ENCODE results near the gene KAZN. TPM values are rescaled to one million over a fixed set of nuclear protein-coding genes. Genes with fewer than 3 reads are reported as not detected.

The KAZN gene
- total and polyA plus RNA-seq, 2 of the 8 experiments (the other 6 are each of a cell fraction or from before 2014, with no cell fraction given) = 3.7 to 11.8 TPM

DNA sequence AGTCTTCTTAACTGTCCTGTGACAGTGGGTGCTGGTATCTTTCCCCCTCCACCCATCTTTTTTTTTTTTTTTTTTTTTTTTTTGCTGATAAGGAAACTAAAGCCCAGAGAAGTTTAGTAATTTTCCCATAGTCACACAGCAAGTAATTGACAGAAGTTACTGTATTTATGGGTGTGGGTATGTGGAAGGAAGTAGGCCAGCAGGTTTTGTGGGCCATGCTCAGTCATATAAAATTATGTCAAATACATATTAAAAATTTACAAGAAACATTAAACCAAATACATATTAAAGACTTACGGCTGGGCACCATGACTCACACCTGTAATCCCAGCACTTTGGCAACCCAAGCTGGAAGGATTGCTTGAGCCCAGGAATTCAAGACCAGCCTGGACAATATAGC, 51.5 kb downstream of the KAZN start:
- H2BK120ac ChIP-seq (replicated peaks; ENCODE audit: low read depth, low read length) = no peak overlapping the region
- peaks cover 2 to 7% of the 10 kb centered on the region in 2 experiments; a peak in 2 of 4 replicates for H3K9me3 ChIP-seq (ENCODE audit: insufficient read depth in 2 of 2, low read depth in 1 of 2, low read length in 1 of 2)
- no peaks in the 10 kb centered on the region; a peak in 1 of 4 replicates for H3K79me2 ChIP-seq (ENCODE audit: control insufficient read depth in 1 of 2, insufficient read depth in 2 of 2, low read length in 2 of 2)
- TF ChIP-seq FOSL1 (IDR thresholded peaks at IDR 0.05; ENCODE audit: insufficient read depth, low read depth, low read length) = no peak
- TF ChIP-seq TBP (IDR thresholded peaks at IDR 0.05; ENCODE audit: low read depth, low read length) = no peak
- TF ChIP-seq CEBPB (IDR thresholded peaks at IDR 0.05; ENCODE audit: low read depth, low read length) = no peak
- TF ChIP-seq CBX8 (IDR thresholded peaks at IDR 0.05; ENCODE audit: borderline replicate concordance, low read depth, low read length) = no peak
- H3K27ac ChIP-seq (ENCODE audit: low read depth, low read length) = no peak overlapping the region
- no peak overlapping the region for H3K18ac ChIP-seq (ENCODE audit: extremely low read depth, low read length)
- peaks cover 0 to 2% of the 10 kb centered on the region in 2 experiments for H4K20me1 ChIP-seq (replicated peaks in 1 of 2; ENCODE audit: control insufficient read depth in 1 of 2, insufficient read depth in 2 of 2, low read length in 2 of 2)
- H4K5ac ChIP-seq (ENCODE audit: insufficient read length, low read depth, low read length) = no peak overlapping the region
- no peak overlapping the region for H2AFZ ChIP-seq (ENCODE audit: low read length)
- no peak overlapping the region for H3K4me3 ChIP-seq (ENCODE audit: extremely low read depth in 1 of 4, insufficient read depth in 2 of 4, low read depth in 3 of 4, low read length in 4 of 4)
- no peak overlapping the region for H3K4ac ChIP-seq (replicated peaks; ENCODE audit: insufficient read length, low read depth, low read length)
- H4K8ac ChIP-seq (ENCODE audit: extremely low read depth, insufficient read depth, low read length) = no peak overlapping the region; the same call in 1 of the 2 replicates
- 82% methylated on average over 1 of the region's 1 CpG; no CpG with 5 or more reads in 1 of the 2 experiments for WGBS, 2 experiments (ENCODE audit: extremely low coverage in 1 of 2, insufficient coverage in 1 of 2, insufficient read length in 1 of 2, insufficient replicate concordance in 2 of 2, low coverage in 1 of 2, low lambda C conversion rate in 2 of 2, missing lambda C conversion rate in 1 of 2)
- no peak for FAIRE-seq
- no peak overlapping the region for H2AK5ac ChIP-seq (ENCODE audit: low read depth, low read length)
- no peak overlapping the region; the same call in 1 of the 2 replicates for H2BK15ac ChIP-seq (ENCODE audit: low read length)
- no peak overlapping the region for H2BK20ac ChIP-seq (ENCODE audit: low read length)
- no peak overlapping the region for H3K4me2 ChIP-seq (ENCODE audit: insufficient read depth in 1 of 2, low read depth in 2 of 2, low read length in 2 of 2)
- H2BK5ac ChIP-seq (ENCODE audit: low read depth, low read length) = no peak overlapping the region
- no peak overlapping the region for H3K9ac ChIP-seq (replicated peaks in 1 of 4; ENCODE audit: extremely low read depth in 1 of 4, low read depth in 3 of 4, low read length in 3 of 4)
- H3K23me2 ChIP-seq (ENCODE audit: low read depth, low read length) = no peaks in the 10 kb centered on the region; the same call in 1 of the 2 replicates
- H3K14ac ChIP-seq (ENCODE audit: insufficient read length) = no peak overlapping the region
- CTCF ChIA-PET (ENCODE audit: partially characterized antibody) = interaction anchor here (1.2 to 1.7 kb wide), 3 partner anchors 37 to 155 kb away, joined by 3 read pairs; no protein-coding TSS in a partner anchor
- no peak overlapping the region for H3K56ac ChIP-seq (replicated peaks; ENCODE audit: insufficient read length, low read depth, low read length)
- H3K4me1 ChIP-seq (replicated peaks in 1 of 4; ENCODE audit: control insufficient read depth in 3 of 4, insufficient read depth in 4 of 4, low read length in 3 of 4) = no peaks in the 10 kb centered on the region
- no peaks in the 10 kb centered on the region for H3K79me1 ChIP-seq (ENCODE audit: low read depth, low read length)
- no peak overlapping the region for H3K23ac ChIP-seq (ENCODE audit: insufficient read length)
- POLR2A ChIA-PET (ENCODE audit: partially characterized antibody) = no interaction called here
- no peak overlapping the region for H4K91ac ChIP-seq (replicated peaks; ENCODE audit: insufficient read length, low read length)
- H2BK12ac ChIP-seq (ENCODE audit: low read depth, low read length) = no peak overlapping the region
- DNase-seq (ENCODE audit: low read depth in 1 of 2, low spot score in 2 of 2) = no peak
- H3K36me3 ChIP-seq (ENCODE audit: control insufficient read depth in 2 of 4, insufficient read depth in 4 of 4, low read length in 3 of 4) = no peaks in the 10 kb centered on the region
- H3K27me3 ChIP-seq (replicated peaks in 1 of 4; ENCODE audit: control insufficient read depth in 3 of 4, extremely low read depth in 1 of 4, insufficient read depth in 3 of 4, low read length in 3 of 4) = no peaks in the 10 kb centered on the region
